ENCODE data around the gene PPM1H. TPM values are rescaled to one million over a fixed set of nuclear protein-coding genes. Genes with fewer than 3 reads are reported as not detected.

The PPM1H gene
- total and polyA plus RNA-seq, 11 donors: 1.3 to 9.6 (median 4.9) TPM

GRCh38 chr12:62834406-62834805 lies 100.5 kb downstream of the PPM1H start:
- Histone ChIP-seq H3K9me3 (no peaks in the 10 kb centered on the region), H3K36me3 (peaks cover 0 to 4% (median 0%) of the 10 kb centered on the region in 9 donors), H3K4me1 (peaks cover 0 to 17% (median 7%) of the 10 kb centered on the region in 12 donors), H3K4me3 (peak overlapping the region in 4 of 12 donors; percentile 1 to 19 (median 14)), H3K27me3 (no peaks in the 10 kb centered on the region), H3K27ac (peak overlapping the region in 3 of 12 donors; percentile 9 to 40 (median 33))
- intact Hi-C loops (cut with DNase I): loop anchor here in 1 of 10 donors (5.0 kb wide), 1 partner anchor 98 kb away; no protein-coding TSS in a partner anchor
- 58 to 72% (median 62%) methylated on average over 4 of the region's 4 CpGs for WGBS, 4 donors
- peak; percentile 80 to 91 (median 88) for ATAC-seq
- TF ChIP-seq POLR2A (IDR thresholded peaks at IDR 0.05) (no peak), CTCF (IDR thresholded peaks at IDR 0.05) (no peak)
- peak in 4 of 5 donors; percentile 40 to 70 (median 48) for DNase-seq

GRCh38 chr12:62833634-62834033 lies 101.3 kb downstream of the PPM1H start:
- ATAC-seq (no peak), DNase-seq (no peak)
- 94 to 97% (median 95%) methylated on average over 6 of the region's 6 CpGs for WGBS, 4 donors
- H3K27me3 ChIP-seq: no peaks in the 10 kb centered on the region
- peaks cover 0 to 4% (median 0%) of the 10 kb centered on the region in 9 donors for H3K36me3 ChIP-seq
- H3K4me1 ChIP-seq: peaks cover 0 to 17% (median 7%) of the 10 kb centered on the region in 12 donors
- no peak overlapping the region for H3K4me3 ChIP-seq
- TF ChIP-seq CTCF (IDR thresholded peaks at IDR 0.05) (no peak), POLR2A (IDR thresholded peaks at IDR 0.05) (no peak)
- intact Hi-C loops (cut with DNase I): loop anchor here in 1 of 10 donors (5.0 kb wide), 1 partner anchor 99 kb away; no protein-coding TSS in a partner anchor
- H3K9me3 ChIP-seq: no peaks in the 10 kb centered on the region
- no peak overlapping the region for H3K27ac ChIP-seq

- ATAC-seq: no peak
- Histone ChIP-seq H3K27me3 (no peaks in the 10 kb centered on the region), H3K27ac (no peak overlapping the region), H3K36me3 (peaks cover 0 to 4% (median 0%) of the 10 kb centered on the region in 9 donors), H3K4me1 (peaks cover 0 to 18% (median 7%) of the 10 kb centered on the region in 12 donors), H3K4me3 (no peak overlapping the region), H3K9me3 (no peaks in the 10 kb centered on the region)
- no peak for DNase-seq
- intact Hi-C loops (cut with DNase I): loop anchor here in 1 of 10 donors (5.0 kb wide), 1 partner anchor 100 kb away; no protein-coding TSS in a partner anchor
- 77 to 96% (median 88%) methylated on average over 3 of the region's 3 CpGs for WGBS, 4 donors
- TF ChIP-seq POLR2A (IDR thresholded peaks at IDR 0.05): no peak
- no peak for TF ChIP-seq CTCF (IDR thresholded peaks at IDR 0.05)
These were observed 102.4 kb downstream of the PPM1H start for GRCh38 chr12:62832558-62832957.

GRCh38 chr12:62832027-62832426 lies 102.9 kb downstream of the PPM1H start:
- WGBS, 4 donors: 86 to 90% (median 89%) methylated on average over 7 of the region's 7 CpGs
- Histone ChIP-seq H3K27ac (no peak overlapping the region), H3K27me3 (no peaks in the 10 kb centered on the region), H3K36me3 (peaks cover 0 to 4% (median 0%) of the 10 kb centered on the region in 9 donors), H3K4me3 (no peak overlapping the region), H3K9me3 (no peaks in the 10 kb centered on the region), H3K4me1 (peaks cover 0 to 18% (median 7%) of the 10 kb centered on the region in 12 donors)
- TF ChIP-seq POLR2A (IDR thresholded peaks at IDR 0.05) (no peak), CTCF (IDR thresholded peaks at IDR 0.05) (no peak)
- intact Hi-C loops (cut with DNase I): loop anchor here in 1 of 10 donors (5.0 kb wide), 1 partner anchor 100 kb away; no protein-coding TSS in a partner anchor
- ATAC-seq (no peak), DNase-seq (no peak)

Data from heart left ventricle (tissue), 16 donors.